Peyer's patch (tissue), 4 donors: ENCODE results near the gene ENOX2. TPM values are rescaled to one million over a fixed set of nuclear protein-coding genes. Genes with fewer than 3 reads are reported as not detected.

Experiments used
- DNase-seq, 3 donors: peaks; one replicate each; pipeline ENCODE4 v3.0.0-alpha.2; 2017 to 2019
- H3K27ac ChIP-seq, 4 donors: fragments of 200-600 bp; sonication (generic); one replicate each; pipeline ENCODE4 v1.5.1; 2016 to 2019
- H3K27me3 ChIP-seq, 2 donors: fragments of 200-600 bp; sonication (generic); one replicate each; pipeline ENCODE4 v1.5.1; 2019
- H3K36me3 ChIP-seq, 3 donors: fragments of 200-600 bp; sonication (generic); one replicate each; pipeline ENCODE4 v1.5.1; 2016 to 2019
- H3K4me1 ChIP-seq, 4 donors: fragments of 200-600 bp; sonication (generic); one replicate each; pipeline ENCODE4 v1.5.1; 2016 to 2019
- H3K4me3 ChIP-seq, 4 donors: fragments of 200-600 bp; sonication (generic); 1 replicate in 3 of 4; 2 replicates in 1 of 4; pipeline ENCODE4 v1.5.1; 2016 to 2019; ENCODE audit warnings: mild to moderate bottlenecking in 1 of 4
- H3K9me3 ChIP-seq, 4 donors: fragments of 200-600 bp; sonication (generic); one replicate each; pipeline ENCODE4 v1.5.1; 2016 to 2019; ENCODE audit warnings: mild to moderate bottlenecking in 1 of 4
- CTCF ChIP-seq, 6 experiments: fragments of 450-650 bp in 4 of 6; fragments of 200-600 bp in 2 of 6; sonication (generic) in 1 of 6; IDR thresholded peaks; one replicate each; pipeline ENCODE4 v1.5.1; 2017 to 2019; ENCODE audit warnings: antibody characterized with exemption in 6 of 6, mild to moderate bottlenecking in 3 of 6, moderate library complexity in 1 of 6
- POLR2A ChIP-seq, 2 donors: fragments of 450-650 bp; IDR thresholded peaks; one replicate each; pipeline ENCODE4 v1.5.1; 2017; ENCODE audit warnings: antibody characterized with exemption in 2 of 2, mild to moderate bottlenecking in 2 of 2, moderate library complexity in 2 of 2
- total RNA-seq, 4 donors: library from RNA; depleted of rRNA; stranded (reverse); fragments of >200 nt; gene quantifications; one replicate each; pipeline ENCODE4 v1.1.0, GENCODE V29; 2016

ENOX2 gene
- total RNA-seq, 4 donors from 2014 or later: 4.7 to 12.4 (median 9.8) TPM

GRCh38 chrX:130680164-130681035 is 222.6 kb downstream of the ENOX2 start:
- DNase-seq: no peak
- Histone ChIP-seq H3K4me3 (no peak overlapping the region), H3K36me3 (no peaks in the 10 kb centered on the region), H3K9me3 (no peaks in the 10 kb centered on the region), H3K4me1 (no peaks in the 10 kb centered on the region), H3K27ac (no peak overlapping the region), H3K27me3 (no peaks in the 10 kb centered on the region)
- TF ChIP-seq POLR2A (IDR thresholded peaks at IDR 0.05) (no peak), CTCF (IDR thresholded peaks at IDR 0.05) (no peak)

GRCh38 chrX:130676861-130677260 is 226.1 kb downstream of the ENOX2 start:
- DNase-seq: no peak
- Histone ChIP-seq H3K27me3 (no peaks in the 10 kb centered on the region), H3K9me3 (no peaks in the 10 kb centered on the region), H3K36me3 (no peaks in the 10 kb centered on the region), H3K27ac (no peak overlapping the region), H3K4me1 (no peaks in the 10 kb centered on the region), H3K4me3 (no peak overlapping the region)
- TF ChIP-seq POLR2A (IDR thresholded peaks at IDR 0.05) (no peak), CTCF (IDR thresholded peaks at IDR 0.05) (no peak)

GRCh38 chrX:130672214-130672613 is 230.8 kb downstream of the ENOX2 start:
- Histone ChIP-seq H3K4me1 (no peaks in the 10 kb centered on the region), H3K27me3 (no peaks in the 10 kb centered on the region), H3K9me3 (no peaks in the 10 kb centered on the region), H3K36me3 (no peaks in the 10 kb centered on the region), H3K27ac (no peak overlapping the region), H3K4me3 (no peak overlapping the region)
- DNase-seq: no peak
- no peak for TF ChIP-seq POLR2A (IDR thresholded peaks at IDR 0.05)
- no peak for TF ChIP-seq CTCF (IDR thresholded peaks at IDR 0.05)

- no peaks in the 10 kb centered on the region for H3K27me3 ChIP-seq
- no peaks in the 10 kb centered on the region for H3K4me1 ChIP-seq
- H3K9me3 ChIP-seq: no peaks in the 10 kb centered on the region
- peaks cover 0 to 4% (median 0%) of the 10 kb centered on the region in 3 donors for H3K36me3 ChIP-seq
- no peak overlapping the region for H3K4me3 ChIP-seq
- DNase-seq: no peak
- TF ChIP-seq POLR2A (IDR thresholded peaks at IDR 0.05): no peak
- TF ChIP-seq CTCF (IDR thresholded peaks at IDR 0.05): no peak
- H3K27ac ChIP-seq: no peak overlapping the region
These were observed 233.8 kb downstream of the ENOX2 start for GRCh38 chrX:130669233-130669632.

GRCh38 chrX:130665263-130665662 is 237.7 kb downstream of the ENOX2 start:
- no peaks in the 10 kb centered on the region for H3K4me1 ChIP-seq
- DNase-seq: no peak

More at GRCh38 chrX:130665263-130665662, 237.7 kb downstream of the ENOX2 start:
- TF ChIP-seq POLR2A (IDR thresholded peaks at IDR 0.05): no peak
- TF ChIP-seq CTCF (IDR thresholded peaks at IDR 0.05): no peak
- Histone ChIP-seq H3K36me3 (peaks cover 0 to 4% (median 0%) of the 10 kb centered on the region in 3 donors), H3K27me3 (no peaks in the 10 kb centered on the region), H3K9me3 (no peaks in the 10 kb centered on the region), H3K27ac (no peak overlapping the region), H3K4me3 (no peak overlapping the region)
